ENCODE data around the gene FOXE1.

- TF ChIP-seq CTCF (conservative IDR thresholded peaks at IDR 0.05; ENCODE audit: low read depth in 2 of 2) (no peak), ETS1 (IDR thresholded peaks at IDR 0.05) (no peak), EZH2 (IDR thresholded peaks at IDR 0.05; ENCODE audit: low read depth, unreplicated experiment) (no peak), JUNB (IDR thresholded peaks at IDR 0.05; ENCODE audit: unreplicated experiment) (no peak), POLR2AphosphoS5 (IDR thresholded peaks at IDR 0.05; ENCODE audit: low read depth) (no peak), NANOG (IDR thresholded peaks at IDR 0.05; ENCODE audit: borderline replicate concordance) (no peak), EZH2phosphoT487 (IDR thresholded peaks at IDR 0.05; ENCODE audit: unreplicated experiment) (no peak), ZNF331 (CRISPR knock-in tag; IDR thresholded peaks at IDR 0.05; ENCODE audit: low read depth) (no peak), CREB1 (CRISPR knock-in tag; IDR thresholded peaks at IDR 0.05; ENCODE audit: low read depth) (no peak), ZNF114 (CRISPR knock-in tag; IDR thresholded peaks at IDR 0.05) (no peak)
- TF ChIP-seq, protein P1, sequence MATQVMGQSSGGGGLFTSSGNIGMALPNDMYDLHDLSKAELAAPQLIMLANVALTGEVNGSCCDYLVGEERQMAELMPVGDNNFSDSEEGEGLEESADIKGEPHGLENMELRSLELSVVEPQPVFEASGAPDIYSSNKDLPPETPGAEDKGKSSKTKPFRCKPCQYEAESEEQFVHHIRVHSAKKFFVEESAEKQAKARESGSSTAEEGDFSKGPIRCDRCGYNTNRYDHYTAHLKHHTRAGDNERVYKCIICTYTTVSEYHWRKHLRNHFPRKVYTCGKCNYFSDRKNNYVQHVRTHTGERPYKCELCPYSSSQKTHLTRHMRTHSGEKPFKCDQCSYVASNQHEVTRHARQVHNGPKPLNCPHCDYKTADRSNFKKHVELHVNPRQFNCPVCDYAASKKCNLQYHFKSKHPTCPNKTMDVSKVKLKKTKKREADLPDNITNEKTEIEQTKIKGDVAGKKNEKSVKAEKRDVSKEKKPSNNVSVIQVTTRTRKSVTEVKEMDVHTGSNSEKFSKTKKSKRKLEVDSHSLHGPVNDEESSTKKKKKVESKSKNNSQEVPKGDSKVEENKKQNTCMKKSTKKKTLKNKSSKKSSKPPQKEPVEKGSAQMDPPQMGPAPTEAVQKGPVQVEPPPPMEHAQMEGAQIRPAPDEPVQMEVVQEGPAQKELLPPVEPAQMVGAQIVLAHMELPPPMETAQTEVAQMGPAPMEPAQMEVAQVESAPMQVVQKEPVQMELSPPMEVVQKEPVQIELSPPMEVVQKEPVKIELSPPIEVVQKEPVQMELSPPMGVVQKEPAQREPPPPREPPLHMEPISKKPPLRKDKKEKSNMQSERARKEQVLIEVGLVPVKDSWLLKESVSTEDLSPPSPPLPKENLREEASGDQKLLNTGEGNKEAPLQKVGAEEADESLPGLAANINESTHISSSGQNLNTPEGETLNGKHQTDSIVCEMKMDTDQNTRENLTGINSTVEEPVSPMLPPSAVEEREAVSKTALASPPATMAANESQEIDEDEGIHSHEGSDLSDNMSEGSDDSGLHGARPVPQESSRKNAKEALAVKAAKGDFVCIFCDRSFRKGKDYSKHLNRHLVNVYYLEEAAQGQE (IDR thresholded peaks at IDR 0.05; ENCODE audit: unreplicated experiment) = no peak
- TF ChIP-seq, protein P2, sequence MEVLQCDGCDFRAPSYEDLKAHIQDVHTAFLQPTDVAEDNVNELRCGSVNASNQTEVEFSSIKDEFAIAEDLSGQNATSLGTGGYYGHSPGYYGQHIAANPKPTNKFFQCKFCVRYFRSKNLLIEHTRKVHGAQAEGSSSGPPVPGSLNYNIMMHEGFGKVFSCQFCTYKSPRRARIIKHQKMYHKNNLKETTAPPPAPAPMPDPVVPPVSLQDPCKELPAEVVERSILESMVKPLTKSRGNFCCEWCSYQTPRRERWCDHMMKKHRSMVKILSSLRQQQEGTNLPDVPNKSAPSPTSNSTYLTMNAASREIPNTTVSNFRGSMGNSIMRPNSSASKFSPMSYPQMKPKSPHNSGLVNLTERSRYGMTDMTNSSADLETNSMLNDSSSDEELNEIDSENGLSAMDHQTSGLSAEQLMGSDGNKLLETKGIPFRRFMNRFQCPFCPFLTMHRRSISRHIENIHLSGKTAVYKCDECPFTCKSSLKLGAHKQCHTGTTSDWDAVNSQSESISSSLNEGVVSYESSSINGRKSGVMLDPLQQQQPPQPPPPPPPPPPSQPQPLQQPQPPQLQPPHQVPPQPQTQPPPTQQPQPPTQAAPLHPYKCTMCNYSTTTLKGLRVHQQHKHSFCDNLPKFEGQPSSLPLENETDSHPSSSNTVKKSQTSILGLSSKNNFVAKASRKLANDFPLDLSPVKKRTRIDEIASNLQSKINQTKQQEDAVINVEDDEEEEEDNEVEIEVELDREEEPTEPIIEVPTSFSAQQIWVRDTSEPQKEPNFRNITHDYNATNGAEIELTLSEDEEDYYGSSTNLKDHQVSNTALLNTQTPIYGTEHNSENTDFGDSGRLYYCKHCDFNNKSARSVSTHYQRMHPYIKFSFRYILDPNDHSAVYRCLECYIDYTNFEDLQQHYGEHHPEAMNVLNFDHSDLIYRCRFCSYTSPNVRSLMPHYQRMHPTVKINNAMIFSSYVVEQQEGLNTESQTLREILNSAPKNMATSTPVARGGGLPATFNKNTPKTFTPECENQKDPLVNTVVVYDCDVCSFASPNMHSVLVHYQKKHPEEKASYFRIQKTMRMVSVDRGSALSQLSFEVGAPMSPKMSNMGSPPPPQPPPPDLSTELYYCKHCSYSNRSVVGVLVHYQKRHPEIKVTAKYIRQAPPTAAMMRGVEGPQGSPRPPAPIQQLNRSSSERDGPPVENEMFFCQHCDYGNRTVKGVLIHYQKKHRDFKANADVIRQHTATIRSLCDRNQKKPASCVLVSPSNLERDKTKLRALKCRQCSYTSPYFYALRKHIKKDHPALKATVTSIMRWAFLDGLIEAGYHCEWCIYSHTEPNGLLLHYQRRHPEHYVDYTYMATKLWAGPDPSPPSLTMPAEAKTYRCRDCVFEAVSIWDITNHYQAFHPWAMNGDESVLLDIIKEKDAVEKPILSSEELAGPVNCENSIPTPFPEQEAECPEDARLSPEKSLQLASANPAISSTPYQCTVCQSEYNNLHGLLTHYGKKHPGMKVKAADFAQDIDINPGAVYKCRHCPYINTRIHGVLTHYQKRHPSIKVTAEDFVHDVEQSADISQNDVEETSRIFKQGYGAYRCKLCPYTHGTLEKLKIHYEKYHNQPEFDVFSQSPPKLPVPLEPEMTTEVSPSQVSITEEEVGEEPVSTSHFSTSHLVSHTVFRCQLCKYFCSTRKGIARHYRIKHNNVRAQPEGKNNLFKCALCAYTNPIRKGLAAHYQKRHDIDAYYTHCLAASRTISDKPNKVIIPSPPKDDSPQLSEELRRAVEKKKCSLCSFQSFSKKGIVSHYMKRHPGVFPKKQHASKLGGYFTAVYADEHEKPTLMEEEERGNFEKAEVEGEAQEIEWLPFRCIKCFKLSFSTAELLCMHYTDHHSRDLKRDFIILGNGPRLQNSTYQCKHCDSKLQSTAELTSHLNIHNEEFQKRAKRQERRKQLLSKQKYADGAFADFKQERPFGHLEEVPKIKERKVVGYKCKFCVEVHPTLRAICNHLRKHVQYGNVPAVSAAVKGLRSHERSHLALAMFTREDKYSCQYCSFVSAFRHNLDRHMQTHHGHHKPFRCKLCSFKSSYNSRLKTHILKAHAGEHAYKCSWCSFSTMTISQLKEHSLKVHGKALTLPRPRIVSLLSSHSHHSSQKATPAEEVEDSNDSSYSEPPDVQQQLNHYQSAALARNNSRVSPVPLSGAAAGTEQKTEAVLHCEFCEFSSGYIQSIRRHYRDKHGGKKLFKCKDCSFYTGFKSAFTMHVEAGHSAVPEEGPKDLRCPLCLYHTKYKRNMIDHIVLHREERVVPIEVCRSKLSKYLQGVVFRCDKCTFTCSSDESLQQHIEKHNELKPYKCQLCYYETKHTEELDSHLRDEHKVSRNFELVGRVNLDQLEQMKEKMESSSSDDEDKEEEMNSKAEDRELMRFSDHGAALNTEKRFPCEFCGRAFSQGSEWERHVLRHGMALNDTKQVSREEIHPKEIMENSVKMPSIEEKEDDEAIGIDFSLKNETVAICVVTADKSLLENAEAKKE (CRISPR knock-in tag; IDR thresholded peaks at IDR 0.05) = no peak
Measured at GRCh38 chr9:97905228-97905627, 52.2 kb downstream of the FOXE1 start.
